K562 (cell line): Measurements from ENCODE around the gene CUTA. TPM values are rescaled to one million over a fixed set of nuclear protein-coding genes. Genes with fewer than 3 reads are reported as not detected.

Experiments used
- BRD9 ChIP-seq: fragments of 450-650 bp; IDR thresholded peaks from 2 replicates; pipeline ENCODE4 v1.6.1; 2018; ENCODE audit warnings: low read depth; ENCODE audit not compliant: partially characterized antibody
- CBX8 ChIP-seq: fragments of 200-600 bp; sonication (generic); IDR thresholded peaks from 2 replicates; pipeline ENCODE4 v1.6.1; 2012; ENCODE audit warnings: borderline replicate concordance, mixed run types, low read depth, mild to moderate bottlenecking, moderate library complexity, mixed read lengths, low read length, control low read depth, inconsistent platforms; ENCODE audit not compliant: poor library complexity, severe bottlenecking; ENCODE audit errors: extremely low read depth
- E2F1 ChIP-seq: sonication (generic); formaldehyde crosslinking; IDR thresholded peaks from 2 replicates; pipeline ENCODE4 v1.8.1; 2023; ENCODE audit warnings: mild to moderate bottlenecking, missing genetic modification reagents, moderate library complexity
- FOXK2 ChIP-seq, 2 experiments: fragments of 450-650 bp; IDR thresholded peaks in 1 of 2; conservative IDR thresholded peaks in 1 of 2; 2 replicates each; pipeline ENCODE4 v1.6.1; 2016; ENCODE audit warnings: low read depth in 2 of 2, mild to moderate bottlenecking in 1 of 2
- FOXM1 ChIP-seq, 2 experiments: fragments of 450-650 bp in 1 of 2; sonication (generic) in 1 of 2; formaldehyde crosslinking in 1 of 2; IDR thresholded peaks; 2 replicates each; pipeline versions ENCODE4 v1.6.1 to v1.9.0; 2017 to 2022; ENCODE audit warnings: low read depth in 2 of 2, mild to moderate bottlenecking in 2 of 2, missing genetic modification reagents in 1 of 2, moderate library complexity in 1 of 2
- FOXP1 ChIP-seq: sonication (generic); formaldehyde crosslinking; IDR thresholded peaks from 2 replicates; pipeline ENCODE4 v1.8.0; 2022; ENCODE audit warnings: mild to moderate bottlenecking, missing genetic modification reagents
- HNRNPK ChIP-seq: fragments of 200-400 bp; formaldehyde crosslinking; IDR thresholded peaks from one replicate; pipeline ENCODE4 v1.6.1; 2018; ENCODE audit warnings: mild to moderate bottlenecking, low read depth, low read length; ENCODE audit not compliant: poor library complexity, severe bottlenecking
- KAT8 ChIP-seq: fragments of 450-650 bp; IDR thresholded peaks from 2 replicates; pipeline ENCODE4 v1.6.1; 2016; ENCODE audit warnings: low read depth, mild to moderate bottlenecking
- MAFF ChIP-seq: IDR thresholded peaks from 2 replicates; pipeline ENCODE4 v1.6.1; 2012; ENCODE audit warnings: low read length, improper control_type of control experiment
- NR0B1 ChIP-seq: fragments of 450-650 bp; IDR thresholded peaks from one replicate; pipeline ENCODE4 v1.6.1; 2018; ENCODE audit warnings: mild to moderate bottlenecking, moderate library complexity; ENCODE audit not compliant: partially characterized antibody
- SNRNP70 ChIP-seq: fragments of 200-400 bp; formaldehyde crosslinking; optimal IDR thresholded peaks from 2 replicates; pipeline ENCODE3; 2017; ENCODE audit warnings: low read depth, low read length
- SP1 ChIP-seq: sonication (generic); formaldehyde crosslinking; IDR thresholded peaks from 2 replicates; pipeline ENCODE4 v1.8.1; 2022; ENCODE audit warnings: mild to moderate bottlenecking, missing genetic modification reagents
- TCF7 ChIP-seq: sonication (generic); IDR thresholded peaks from 2 replicates; pipeline ENCODE4 v1.6.1; 2016; ENCODE audit warnings: antibody characterized with exemption, borderline replicate concordance
- TFAM ChIP-seq: fragments of 250-450 bp; sonication (Bioruptor Pico); conservative IDR thresholded peaks from 2 replicates; pipeline ENCODE4 v1.5.0; 2021; ENCODE audit warnings: mild to moderate bottlenecking, moderate library complexity
- ZFP1 ChIP-seq: fragments of 450-650 bp; formaldehyde crosslinking; IDR thresholded peaks from 2 replicates; pipeline ENCODE4 v1.4.0; 2020; ENCODE audit warnings: mild to moderate bottlenecking, mixed read lengths
- ZFPM2 ChIP-seq: fragments of 250-450 bp; sonication (Bioruptor Pico); IDR thresholded peaks from 2 replicates; pipeline ENCODE4 v1.5.1; 2022; ENCODE audit warnings: mild to moderate bottlenecking
- ZNF445 ChIP-seq: fragments of 250-450 bp; sonication (Bioruptor Pico); IDR thresholded peaks from 2 replicates; pipeline ENCODE4 v1.4.0; 2020; ENCODE audit warnings: low read depth, mild to moderate bottlenecking, moderate library complexity
- ZNF584 ChIP-seq: fragments of 200-800 bp; sonication (Bioruptor generic); IDR thresholded peaks from 2 replicates; pipeline ENCODE4 v1.6.1; 2016; ENCODE audit warnings: low read depth, mild to moderate bottlenecking, missing genetic modification characterization, missing compliant biosample characterization
- ZNF830 ChIP-seq: fragments of 250-450 bp; sonication (Bioruptor Pico); IDR thresholded peaks from 2 replicates; pipeline ENCODE4 v1.5.0; 2021; ENCODE audit warnings: mild to moderate bottlenecking
- polyA plus RNA-seq, 8 experiments: library from polyadenylated mRNA; depleted of rRNA in 4 of 8; stranded (reverse) in 5 of 8; unstranded in 3 of 8; fragments of >200 nt; fragmentation: Nextera tagmentation in 2 of 8; fragmentation: Illumina TruSeq in 1 of 8; extraction: Ambion mirVana in 2 of 8; extraction: Trizol in 1 of 8; gene quantifications; 2 replicates each; pipeline versions ENCODE4 v1.2.1 to v1.2.3, GENCODE V29; 2011 to 2014; ENCODE audit warnings: inconsistent platforms in 1 of 8, missing spikeins in 1 of 8
- total RNA-seq, 7 experiments: library from RNA; depleted of rRNA in 6 of 7; stranded (reverse); fragments of >200 nt in 6 of 7; fragmentation: Illumina TruSeq in 2 of 7; extraction: Trizol in 2 of 7; gene quantifications; 2 replicates each; pipeline versions ENCODE4 v1.2.1 to v1.2.3, GENCODE V29; 2011 to 2021; ENCODE audit warnings: low replicate concordance in 1 of 7
- TF ChIP-seq, protein P1 (sequence below): IDR thresholded peaks from 2 replicates; pipeline ENCODE4 v1.6.1; 2014; ENCODE audit warnings: antibody characterized with exemption
- TF ChIP-seq, protein P2 (sequence below): fragments of 450-650 bp; IDR thresholded peaks from 2 replicates; pipeline ENCODE4 v1.6.1; 2016; ENCODE audit warnings: missing biosample characterization, missing genetic modification characterization

CUTA gene
- total and polyA plus RNA-seq, 9 of the 15 experiments (the other 6 are each of a cell fraction or from before 2014, with no cell fraction given) = 166 to 682 (median 310) TPM

DNA sequence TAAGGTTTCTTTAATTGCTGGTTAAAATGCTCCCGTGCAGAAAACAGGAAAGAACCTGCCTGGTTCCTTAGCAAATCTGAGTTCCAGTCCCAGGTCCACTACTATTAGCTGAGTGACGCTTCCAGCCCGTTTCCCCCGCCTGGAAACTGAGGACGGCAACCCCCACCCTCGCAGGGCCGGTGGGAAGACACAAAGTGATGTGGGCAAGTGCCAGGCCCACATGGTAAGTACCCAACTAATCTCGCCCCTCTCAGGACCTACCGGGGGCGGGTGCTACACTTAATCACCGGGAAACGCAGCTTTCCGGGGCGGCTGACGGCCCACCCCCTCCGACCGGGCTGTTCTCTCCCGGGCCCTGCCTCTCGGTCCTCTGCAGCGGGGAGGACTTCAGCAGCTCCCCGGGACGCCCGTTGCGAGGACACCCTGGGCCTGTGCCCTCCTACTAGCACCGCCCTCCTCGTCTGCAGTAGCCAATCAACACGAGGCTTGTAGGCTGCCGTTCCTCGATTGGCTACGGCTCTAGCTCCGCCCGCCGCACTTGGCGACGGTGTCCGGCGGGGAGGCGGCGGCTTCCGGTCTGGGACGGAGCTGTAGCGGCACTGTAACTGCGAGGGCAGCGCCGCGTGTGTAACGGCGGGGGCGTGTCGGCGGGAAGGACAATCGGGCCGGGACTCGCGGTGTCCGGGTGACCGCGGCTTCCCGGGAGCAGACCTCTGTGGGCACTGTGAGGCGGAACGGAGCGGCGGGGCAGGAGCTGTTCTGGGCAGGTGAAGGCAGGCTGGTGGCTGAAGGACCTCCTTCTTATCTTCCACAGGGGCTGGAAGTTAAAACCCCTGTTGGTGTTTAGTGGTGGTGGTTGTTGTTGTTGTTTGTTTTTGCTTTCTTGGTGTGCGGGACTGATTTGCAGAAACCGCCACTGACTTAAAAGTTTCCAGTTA, 36.4 kb upstream of the CUTA start, which contains the start of gene ZBTB9 (continued):
- TF ChIP-seq TCF7 (no peak), ZNF830 (CRISPR knock-in tag) (no peak), CBX8 (no peak), HNRNPK (no peak), BRD9 (no peak), ZFP1 (CRISPR knock-in tag) (no peak), FOXM1 (IDR thresholded peaks at IDR 0.05; ENCODE audit: low read depth) (no peak; the same call in 1 of the 2 replicates), FOXM1 (CRISPR knock-in tag; IDR thresholded peaks at IDR 0.05; ENCODE audit: low read depth) (peak; percentile 95), ZFPM2 (CRISPR knock-in tag) (0 out of 2 replicates have a peak, but pooled peaks have one; percentile 16), ZNF584 (CRISPR knock-in tag) (no peak), E2F1 (CRISPR knock-in tag) (no peak), SP1 (peak; percentile 97), MAFF (no peak), NR0B1 (no peak), SNRNP70 (no peak), FOXK2 (conservative IDR thresholded peaks at IDR 0.05 in 1 of 2, IDR thresholded peaks at IDR 0.05 in 1 of 2; ENCODE audit: low read depth in 2 of 2) (peak; percentile 89 to 91), KAT8 (no peak), ZNF445 (CRISPR knock-in tag) (no peak), FOXP1 (peak; percentile 85), TFAM (CRISPR knock-in tag) (no peak)
- TF ChIP-seq, protein P1, sequence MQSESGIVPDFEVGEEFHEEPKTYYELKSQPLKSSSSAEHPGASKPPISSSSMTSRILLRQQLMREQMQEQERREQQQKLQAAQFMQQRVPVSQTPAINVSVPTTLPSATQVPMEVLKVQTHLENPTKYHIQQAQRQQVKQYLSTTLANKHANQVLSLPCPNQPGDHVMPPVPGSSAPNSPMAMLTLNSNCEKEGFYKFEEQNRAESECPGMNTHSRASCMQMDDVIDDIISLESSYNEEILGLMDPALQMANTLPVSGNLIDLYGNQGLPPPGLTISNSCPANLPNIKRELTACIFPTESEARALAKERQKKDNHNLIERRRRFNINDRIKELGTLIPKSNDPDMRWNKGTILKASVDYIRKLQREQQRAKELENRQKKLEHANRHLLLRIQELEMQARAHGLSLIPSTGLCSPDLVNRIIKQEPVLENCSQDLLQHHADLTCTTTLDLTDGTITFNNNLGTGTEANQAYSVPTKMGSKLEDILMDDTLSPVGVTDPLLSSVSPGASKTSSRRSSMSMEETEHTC = no peak
- TF ChIP-seq, protein P2, sequence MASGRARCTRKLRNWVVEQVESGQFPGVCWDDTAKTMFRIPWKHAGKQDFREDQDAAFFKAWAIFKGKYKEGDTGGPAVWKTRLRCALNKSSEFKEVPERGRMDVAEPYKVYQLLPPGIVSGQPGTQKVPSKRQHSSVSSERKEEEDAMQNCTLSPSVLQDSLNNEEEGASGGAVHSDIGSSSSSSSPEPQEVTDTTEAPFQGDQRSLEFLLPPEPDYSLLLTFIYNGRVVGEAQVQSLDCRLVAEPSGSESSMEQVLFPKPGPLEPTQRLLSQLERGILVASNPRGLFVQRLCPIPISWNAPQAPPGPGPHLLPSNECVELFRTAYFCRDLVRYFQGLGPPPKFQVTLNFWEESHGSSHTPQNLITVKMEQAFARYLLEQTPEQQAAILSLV = no peak
